ENCODE data around the gene ZNF710. TPM values are rescaled to one million over a fixed set of nuclear protein-coding genes. Genes with fewer than 3 reads are reported as not detected.

The ZNF710 gene
- total and polyA plus RNA-seq, 2 of the 13 experiments (the other 11 are each of a cell fraction or from before 2014, with no cell fraction given), result 4.7 to 20.6 TPM

DNA sequence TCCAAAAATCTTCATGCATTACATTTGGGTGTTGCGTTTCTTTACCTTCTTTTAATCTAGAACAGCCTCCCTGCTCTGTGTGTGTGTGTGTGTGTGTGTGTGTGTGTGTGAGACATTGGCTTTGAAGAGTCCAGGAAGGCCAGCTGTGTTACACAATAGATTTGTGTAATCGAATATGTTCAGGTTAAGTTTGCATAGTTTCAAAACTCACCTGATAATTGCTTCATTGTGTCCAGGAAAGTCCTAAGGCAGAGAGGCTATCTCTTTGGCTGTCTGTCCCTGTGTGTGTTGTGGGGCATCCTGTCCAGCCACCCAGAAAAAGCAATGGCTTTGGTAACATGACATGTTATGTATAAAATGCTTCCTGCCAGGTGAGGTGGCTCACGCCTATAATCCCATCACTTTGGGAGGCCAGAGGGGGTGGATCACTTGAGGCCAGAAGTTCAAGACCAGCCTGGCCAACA, 37.5 kb downstream of the ZNF710 start (continued):
- TF ChIP-seq, protein P1, sequence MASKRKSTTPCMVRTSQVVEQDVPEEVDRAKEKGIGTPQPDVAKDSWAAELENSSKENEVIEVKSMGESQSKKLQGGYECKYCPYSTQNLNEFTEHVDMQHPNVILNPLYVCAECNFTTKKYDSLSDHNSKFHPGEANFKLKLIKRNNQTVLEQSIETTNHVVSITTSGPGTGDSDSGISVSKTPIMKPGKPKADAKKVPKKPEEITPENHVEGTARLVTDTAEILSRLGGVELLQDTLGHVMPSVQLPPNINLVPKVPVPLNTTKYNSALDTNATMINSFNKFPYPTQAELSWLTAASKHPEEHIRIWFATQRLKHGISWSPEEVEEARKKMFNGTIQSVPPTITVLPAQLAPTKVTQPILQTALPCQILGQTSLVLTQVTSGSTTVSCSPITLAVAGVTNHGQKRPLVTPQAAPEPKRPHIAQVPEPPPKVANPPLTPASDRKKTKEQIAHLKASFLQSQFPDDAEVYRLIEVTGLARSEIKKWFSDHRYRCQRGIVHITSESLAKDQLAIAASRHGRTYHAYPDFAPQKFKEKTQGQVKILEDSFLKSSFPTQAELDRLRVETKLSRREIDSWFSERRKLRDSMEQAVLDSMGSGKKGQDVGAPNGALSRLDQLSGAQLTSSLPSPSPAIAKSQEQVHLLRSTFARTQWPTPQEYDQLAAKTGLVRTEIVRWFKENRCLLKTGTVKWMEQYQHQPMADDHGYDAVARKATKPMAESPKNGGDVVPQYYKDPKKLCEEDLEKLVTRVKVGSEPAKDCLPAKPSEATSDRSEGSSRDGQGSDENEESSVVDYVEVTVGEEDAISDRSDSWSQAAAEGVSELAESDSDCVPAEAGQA (IDR thresholded peaks at IDR 0.05; ENCODE audit: low read depth), result no peak
- TF ChIP-seq, protein P1 (CRISPR knock-in tag; IDR thresholded peaks at IDR 0.05; ENCODE audit: borderline replicate concordance), result no peak
- no peak for TF ChIP-seq LCORL (IDR thresholded peaks at IDR 0.05)
- TF ChIP-seq LCORL (CRISPR knock-in tag; IDR thresholded peaks at IDR 0.05), result no peak
- peak; percentile 64 for TF ChIP-seq ZMYM4 (CRISPR knock-in tag; IDR thresholded peaks at IDR 0.05)
- peak; percentile 55 for TF ChIP-seq HDAC2 (CRISPR knock-in tag; IDR thresholded peaks at IDR 0.05)
- TF ChIP-seq NR2F2 (IDR thresholded peaks at IDR 0.05; ENCODE audit: borderline replicate concordance, low read depth), result peak; percentile 59; the same call in 1 of the 2 replicates
- TF ChIP-seq ZNF326 (CRISPR knock-in tag; IDR thresholded peaks at IDR 0.05; ENCODE audit: borderline replicate concordance), result no peak
- TF ChIP-seq PHF21A (CRISPR knock-in tag; IDR thresholded peaks at IDR 0.05), result peak; percentile 92
- no peak for TF ChIP-seq THAP9 (CRISPR knock-in tag; IDR thresholded peaks at IDR 0.05; ENCODE audit: borderline replicate concordance)
- TF ChIP-seq ZNF746 (CRISPR knock-in tag; IDR thresholded peaks at IDR 0.05), result 0 out of 2 replicates have a peak, but pooled peaks have one; percentile 24
- peak; percentile 53 for TF ChIP-seq SIX4 (CRISPR knock-in tag; IDR thresholded peaks at IDR 0.05)
- peak; percentile 35; the same call in 1 of the 2 replicates for TF ChIP-seq ARID4A (CRISPR knock-in tag; IDR thresholded peaks at IDR 0.05; ENCODE audit: borderline replicate concordance)
- no peak for TF ChIP-seq IRX3 (CRISPR knock-in tag; IDR thresholded peaks at IDR 0.05; ENCODE audit: borderline replicate concordance, low read depth)
- TF ChIP-seq TOE1 (CRISPR knock-in tag; IDR thresholded peaks at IDR 0.05), result no peak
- TF ChIP-seq NCOR1 (IDR thresholded peaks at IDR 0.05; ENCODE audit: borderline replicate concordance, low read length), result peak; percentile 75; the same call in 1 of the 2 replicates
- no peak for TF ChIP-seq BHLHE40 (IDR thresholded peaks at IDR 0.05; ENCODE audit: low read length)
- no peak for TF ChIP-seq GABPA (IDR thresholded peaks at IDR 0.05; ENCODE audit: low read depth, low read length)
- no peak for TF ChIP-seq GABPA (CRISPR knock-in tag; IDR thresholded peaks at IDR 0.05; ENCODE audit: low read depth)

Data from HepG2 (cell line).